Lower leg skin (tissue), 4 donors: ENCODE results near the gene CHCHD10. TPM values are rescaled to one million over a fixed set of nuclear protein-coding genes. Genes with fewer than 3 reads are reported as not detected.

Experiments
- DNase-seq, 2 donors: peaks; one replicate each; pipeline ENCODE4 v3.0.0-alpha.2; 2019; ENCODE audit warnings: low spot score in 2 of 2
- H3K4me3 ChIP-seq: fragments of 200-600 bp; sonication (generic); 2 replicates; pipeline ENCODE4 v1.5.1; 2017; ENCODE audit warnings: mild to moderate bottlenecking, low read depth; ENCODE audit not compliant: poor library complexity, severe bottlenecking
- CTCF ChIP-seq, 3 donors: fragments of 450-650 bp; IDR thresholded peaks; one replicate each; pipeline ENCODE4 v1.5.1; 2016; ENCODE audit warnings: antibody characterized with exemption in 3 of 3, mild to moderate bottlenecking in 3 of 3, moderate library complexity in 2 of 3
- POLR2A ChIP-seq, 2 donors: fragments of 450-650 bp; IDR thresholded peaks; one replicate each; pipeline ENCODE4 v1.6.1; 2016 to 2017; ENCODE audit warnings: antibody characterized with exemption in 2 of 2, mild to moderate bottlenecking in 1 of 2, moderate library complexity in 1 of 2
- WGBS, 2 donors: methylation state at CpG; one replicate each; pipeline ENCODE4 v1.1.5; 2018; 5-methylcytosine and 5-hydroxymethylcytosine counted together
- intact Hi-C: fragments of 100-400 bp; cut with DNase I; formaldehyde crosslinking; loops from one replicate; pipeline ENCODE4 v1.15.0; 2023; ENCODE audit warnings: low total_unique reads
- total RNA-seq, 4 donors: library from RNA; depleted of rRNA; stranded (reverse); fragments of >200 nt; gene quantifications; one replicate each; pipeline ENCODE4 v1.1.0, GENCODE V29; 2016

The CHCHD10 gene
- total RNA-seq, 4 donors from 2014 or later, result 3.8 to 28.3 (median 11.4) TPM

GRCh38 chr22:23755711-23756110 lies 12.1 kb downstream of the CHCHD10 start:
- intact Hi-C loops, result no loop called here
- no peak for DNase-seq
- TF ChIP-seq POLR2A (IDR thresholded peaks at IDR 0.05) (no peak), CTCF (IDR thresholded peaks at IDR 0.05) (no peak)
- 71 to 81% methylated on average over 8 of the region's 8 CpGs for WGBS, 2 donors
- no peak overlapping the region for H3K4me3 ChIP-seq

GRCh38 chr22:23754980-23755636 lies 12.7 kb downstream of the CHCHD10 start:
- DNase-seq, result no peak
- TF ChIP-seq CTCF (IDR thresholded peaks at IDR 0.05) (no peak), POLR2A (IDR thresholded peaks at IDR 0.05) (no peak)
- H3K4me3 ChIP-seq, result no peak overlapping the region
- intact Hi-C loops, result no loop called here
- WGBS, 2 donors, result 74 to 77% methylated on average over 6 of the region's 6 CpGs

GRCh38 chr22:23754220-23754919 lies 13.4 kb downstream of the CHCHD10 start, which contains the start of gene VPREB3:
VPREB3 (minus strand) TSS chr22:23754425; CDS start chr22:23754363, 62 bp downstream.
- TF ChIP-seq CTCF (IDR thresholded peaks at IDR 0.05) (no peak), POLR2A (IDR thresholded peaks at IDR 0.05) (no peak)
- intact Hi-C loops, result no loop called here
- 89 to 93% methylated on average over 14 of the region's 14 CpGs for WGBS, 2 donors
- DNase-seq, result no peak
- H3K4me3 ChIP-seq, result no peak within 1 kb of the TSS

- H3K4me3 ChIP-seq, result no peak overlapping the region
- TF ChIP-seq POLR2A (IDR thresholded peaks at IDR 0.05) (no peak), CTCF (IDR thresholded peaks at IDR 0.05) (no peak)
- 79 to 80% methylated on average over 2 of the region's 2 CpGs for WGBS, 2 donors
- no peak for DNase-seq
- intact Hi-C loops, result no loop called here
Measured at GRCh38 chr22:23753385-23753784, 14.4 kb downstream of the CHCHD10 start.

- DNase-seq, result no peak
- no peak for TF ChIP-seq POLR2A (IDR thresholded peaks at IDR 0.05)
- no peak for TF ChIP-seq CTCF (IDR thresholded peaks at IDR 0.05)
- WGBS, 2 donors, result 92 to 96% methylated on average over 16 of the region's 16 CpGs
- intact Hi-C loops, result no loop called here
- H3K4me3 ChIP-seq, result no peak overlapping the region
Measured at GRCh38 chr22:23752750-23753149, 15.0 kb downstream of the CHCHD10 start.
